ENCODE measurements around the gene SLC22A14. TPM values are rescaled to one million over a fixed set of nuclear protein-coding genes. Genes with fewer than 3 reads are reported as not detected.
"Not testable (repeated sequence)": the region's sequence is repeated elsewhere in the genome, so short reads cannot be mapped to it uniquely, and the experiment has no call there.

Gene SLC22A14
- total RNA-seq, 2 experiments from 2014 or later, result not detected

DNA sequence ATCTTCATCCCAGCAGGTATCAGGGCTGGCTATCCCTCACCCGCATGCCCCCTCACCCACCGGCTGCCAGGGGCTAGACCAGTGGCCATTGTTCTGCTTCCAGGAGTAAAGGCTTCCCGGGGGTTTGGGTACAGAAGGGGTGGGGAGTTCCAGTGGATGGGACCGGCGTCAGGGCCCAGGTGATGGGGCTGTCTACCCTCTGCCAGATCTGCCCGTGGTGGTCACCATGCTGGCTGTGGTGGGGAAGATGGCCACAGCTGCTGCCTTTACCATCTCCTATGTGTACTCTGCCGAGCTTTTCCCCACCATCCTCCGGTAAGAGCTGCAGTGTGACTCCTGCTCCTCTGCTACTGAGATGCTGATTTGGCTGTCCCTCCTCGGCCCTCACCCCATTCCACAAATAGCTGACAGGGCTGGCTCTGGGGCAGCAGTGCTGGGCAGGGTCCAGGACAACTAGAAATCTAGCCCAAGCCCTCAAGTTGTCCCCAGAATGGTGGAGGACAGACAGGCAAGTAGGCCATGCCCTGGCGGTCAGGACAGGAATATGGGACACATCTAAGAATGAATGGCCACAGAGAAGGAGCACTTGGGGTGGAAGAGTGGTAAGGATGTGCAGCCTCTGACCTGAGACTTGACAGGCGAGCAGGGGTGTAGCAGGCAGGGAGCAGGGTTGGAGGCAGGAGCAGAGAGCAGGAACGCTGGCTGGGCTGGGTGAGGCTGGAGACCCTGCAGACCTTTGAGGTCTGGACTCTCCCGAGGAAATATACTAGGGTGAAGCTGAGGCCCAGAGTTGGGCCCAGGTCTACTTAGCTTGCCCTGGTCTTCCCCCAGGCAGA is 5.8 kb upstream of the SLC22A14 start:
- CTCF ChIA-PET, result interaction anchor here (0.7 to 0.8 kb wide), 2 partner anchors 145 to 191 kb away, joined by 3 read pairs; no protein-coding TSS in a partner anchor
- POLR2A ChIA-PET, result no interaction called here
- Mint-ChIP-seq H3K36me3 (ENCODE audit: low read depth) (no peaks in the 10 kb centered on the region), H3K27ac (no peak overlapping the region), H3K27me3 (no peaks in the 10 kb centered on the region), H3K4me1 (no peaks in the 10 kb centered on the region), H3K4me3 (no peak overlapping the region), H3K9me3 (no peaks in the 10 kb centered on the region)
- no peak for DNase-seq

DNA sequence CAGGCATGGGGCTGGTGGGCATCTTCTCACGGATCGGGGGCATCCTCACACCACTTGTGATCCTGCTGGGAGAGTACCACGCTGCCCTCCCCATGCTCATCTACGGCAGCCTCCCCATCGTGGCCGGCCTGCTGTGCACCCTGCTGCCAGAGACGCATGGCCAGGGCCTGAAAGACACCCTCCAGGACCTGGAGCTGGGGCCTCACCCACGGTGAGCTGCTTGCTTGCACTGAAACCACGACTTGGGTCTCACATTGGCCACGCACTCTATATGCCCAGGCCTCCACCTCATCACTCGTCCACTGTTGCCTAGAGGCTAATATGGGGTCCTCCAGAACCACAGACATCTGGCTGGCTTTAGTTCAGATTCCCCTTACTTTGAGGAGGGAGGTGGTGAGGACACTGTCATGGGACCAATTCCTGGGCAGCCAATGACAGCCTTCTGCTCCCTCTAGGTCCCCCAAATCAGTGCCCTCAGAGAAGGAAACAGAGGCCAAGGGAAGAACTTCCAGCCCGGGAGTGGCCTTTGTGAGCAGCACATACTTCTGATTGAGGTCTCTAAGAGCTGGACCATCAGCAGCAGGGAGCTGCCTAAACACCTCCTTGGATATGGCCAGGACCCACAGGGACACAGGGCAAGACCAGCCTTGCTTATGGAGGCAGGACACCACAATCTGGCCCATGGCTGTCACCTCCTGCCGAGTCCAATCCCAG is 5.0 kb upstream of the SLC22A14 start:
- CTCF ChIA-PET, result interaction anchor here (0.7 to 0.8 kb wide), 2 partner anchors 146 to 192 kb away, joined by 3 read pairs; no protein-coding TSS in a partner anchor
- no peak overlapping the region for H3K27ac Mint-ChIP-seq
- POLR2A ChIA-PET, result no interaction called here
- H3K9me3 Mint-ChIP-seq, result no peaks in the 10 kb centered on the region
- H3K36me3 Mint-ChIP-seq (ENCODE audit: low read depth), result no peaks in the 10 kb centered on the region
- no peak overlapping the region for H3K4me3 Mint-ChIP-seq
- no peaks in the 10 kb centered on the region for H3K27me3 Mint-ChIP-seq
- no peak for DNase-seq
- no peaks in the 10 kb centered on the region for H3K4me1 Mint-ChIP-seq

GRCh38 chr3:38278841-38279240 is 3.3 kb upstream of the SLC22A14 start:
- Mint-ChIP-seq H3K27ac (no peak overlapping the region), H3K4me1 (no peaks in the 10 kb centered on the region), H3K4me3 (no peak overlapping the region), H3K36me3 (ENCODE audit: low read depth) (no peaks in the 10 kb centered on the region), H3K27me3 (no peaks in the 10 kb centered on the region), H3K9me3 (no peaks in the 10 kb centered on the region)
- CTCF ChIA-PET, result interaction anchor here (1.0 to 1.3 kb wide), 5 partner anchors 27 to 161 kb away, joined by 3 to 4 read pairs (median 3); no protein-coding TSS in a partner anchor
- DNase-seq, result no peak
- POLR2A ChIA-PET, result no interaction called here

DNA sequence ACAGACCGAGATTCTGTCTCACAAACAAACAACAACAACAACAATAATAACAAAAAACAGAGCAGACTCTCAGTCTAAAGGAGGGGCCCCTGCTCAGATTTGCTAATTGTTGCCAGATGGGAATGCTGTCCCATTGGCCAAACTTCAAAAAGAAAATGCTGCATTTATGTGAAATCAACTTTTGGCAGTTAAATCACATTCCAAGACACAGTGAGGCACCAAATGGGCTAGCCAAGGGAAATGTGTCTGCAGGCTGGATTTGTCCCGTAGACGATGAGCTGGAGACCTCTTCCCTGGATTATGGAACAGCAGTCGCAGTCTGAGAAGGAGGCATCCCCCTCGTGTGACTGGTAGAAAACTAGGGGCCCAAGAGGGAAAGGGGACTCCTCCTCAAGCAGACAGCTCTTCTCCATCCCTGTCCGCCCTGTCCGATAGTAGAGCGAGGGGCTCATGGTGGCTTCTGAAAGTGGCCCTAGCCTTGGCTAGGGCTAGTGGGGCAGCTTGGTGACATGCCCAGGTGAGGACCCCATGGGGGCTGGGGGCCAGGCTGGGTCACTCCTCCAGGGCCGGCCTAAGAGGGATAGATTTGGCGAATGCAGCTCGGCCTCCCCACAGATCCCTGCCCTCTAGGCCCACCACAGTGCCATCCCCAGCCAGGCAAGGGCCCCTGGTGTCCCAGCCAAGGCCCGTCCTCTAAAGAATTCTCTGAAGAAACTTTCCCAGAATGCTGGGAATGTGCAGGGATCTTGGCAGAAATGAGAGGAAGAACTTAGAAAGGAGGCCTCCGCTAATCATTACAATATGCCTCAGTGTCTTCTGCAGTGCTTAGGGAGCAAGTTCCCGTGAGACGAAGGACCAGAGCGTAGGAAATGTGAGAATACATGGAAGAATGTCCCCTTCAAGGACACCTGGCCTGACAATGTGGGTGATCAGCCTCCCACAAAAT is 2.0 kb downstream of the SLC22A14 start:
- POLR2A ChIA-PET, result no interaction called here
- no peaks in the 10 kb centered on the region for H3K36me3 Mint-ChIP-seq (ENCODE audit: low read depth)
- H3K9me3 Mint-ChIP-seq, result no peaks in the 10 kb centered on the region
- H3K27ac Mint-ChIP-seq, result no peak overlapping the region
- no peaks in the 10 kb centered on the region for H3K4me1 Mint-ChIP-seq
- DNase-seq, result no peak
- H3K27me3 Mint-ChIP-seq, result peaks cover under 1% of the 10 kb centered on the region
- CTCF ChIA-PET, result no interaction called here
- no peak overlapping the region for H3K4me3 Mint-ChIP-seq

GRCh38 chr3:38284756-38285150 is 2.7 kb downstream of the SLC22A14 start:
- H3K4me1 Mint-ChIP-seq, result no peaks in the 10 kb centered on the region
- H3K36me3 Mint-ChIP-seq (ENCODE audit: low read depth), result no peaks in the 10 kb centered on the region
- no peaks in the 10 kb centered on the region for H3K9me3 Mint-ChIP-seq
- H3K27ac Mint-ChIP-seq, result no peak overlapping the region
- no peak for DNase-seq
- ChIA-PET CTCF (no interaction called here), POLR2A (no interaction called here)
- no peak overlapping the region for H3K4me3 Mint-ChIP-seq
- H3K27me3 Mint-ChIP-seq, result peaks cover 2% of the 10 kb centered on the region

DNA sequence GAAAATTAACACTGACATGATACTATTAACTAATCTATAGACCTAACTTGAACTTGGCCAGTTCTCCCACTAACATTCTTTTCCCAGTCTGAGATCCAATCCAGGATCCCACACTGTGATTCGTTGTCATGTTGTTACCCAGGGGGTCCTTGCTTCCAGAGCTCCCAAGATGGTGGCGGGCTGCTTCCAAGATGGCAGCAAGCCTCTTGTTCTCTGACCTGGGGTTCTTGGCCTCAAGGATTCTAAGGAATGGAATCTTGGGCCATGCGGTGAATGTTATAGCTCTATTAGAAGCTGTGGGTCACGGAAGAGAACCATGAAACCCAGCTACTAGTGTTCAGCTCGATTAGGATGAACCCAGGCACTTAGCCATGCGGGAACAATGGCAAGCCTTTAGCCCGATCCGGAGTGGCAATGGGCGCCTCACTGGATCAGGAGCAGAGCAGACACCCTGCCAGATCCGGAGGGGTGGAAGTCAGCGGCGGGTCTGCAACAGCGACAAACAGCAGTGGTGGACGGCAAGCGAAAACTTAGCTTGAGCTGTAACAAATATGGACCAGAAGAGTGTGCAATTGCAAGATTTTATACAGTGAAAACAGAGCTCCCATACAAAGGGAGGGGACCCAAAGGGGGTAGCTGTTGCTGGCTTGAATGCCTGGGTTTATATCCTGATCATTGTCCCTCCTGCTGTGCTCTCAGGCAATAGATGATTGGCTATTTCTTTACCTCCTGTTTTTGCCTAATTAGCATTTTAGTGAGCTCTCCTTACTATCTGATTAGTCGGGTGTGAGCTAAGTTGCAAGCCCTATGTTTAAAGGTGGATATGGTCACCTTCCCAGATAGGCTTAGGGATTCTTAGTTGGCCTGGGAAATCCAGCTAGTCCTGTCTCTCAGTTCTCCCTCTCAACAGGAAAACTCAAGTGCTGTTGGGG is 7.5 kb downstream of the SLC22A14 start:
- H3K27me3 Mint-ChIP-seq; H3K4me1 Mint-ChIP-seq; H3K27ac Mint-ChIP-seq; POLR2A ChIA-PET; H3K4me3 Mint-ChIP-seq; H3K36me3 Mint-ChIP-seq (ENCODE audit: low read depth); H3K9me3 Mint-ChIP-seq; DNase-seq: not testable (repeated sequence)
- CTCF ChIA-PET, result interaction anchor here (0.9 kb wide), 1 partner anchor 19 kb away, joined by 3 read pairs; no protein-coding TSS in a partner anchor

DNA sequence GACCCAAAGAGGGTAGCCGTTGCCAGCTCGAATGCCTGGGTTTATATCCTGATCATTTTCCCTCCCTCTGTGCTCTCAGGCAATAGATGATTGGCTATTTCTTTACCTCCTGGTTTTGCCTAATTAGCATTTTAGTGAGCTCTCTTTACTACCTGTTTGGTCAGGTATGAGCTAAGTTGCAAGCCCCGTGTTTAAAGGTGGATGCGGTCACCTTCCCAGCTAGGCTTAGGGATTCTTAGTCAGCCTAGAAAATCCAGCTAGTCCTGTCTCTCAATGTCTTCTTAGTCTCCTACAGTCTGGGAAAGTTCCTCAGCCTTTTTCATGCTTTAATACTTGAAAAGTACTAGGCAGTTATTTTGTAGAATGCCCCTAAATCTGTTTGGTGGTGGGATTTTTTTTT is 15.0 kb downstream of the SLC22A14 start:
- DNase-seq; H3K4me1 Mint-ChIP-seq; H3K4me3 Mint-ChIP-seq; POLR2A ChIA-PET; H3K36me3 Mint-ChIP-seq (ENCODE audit: low read depth); H3K9me3 Mint-ChIP-seq; H3K27ac Mint-ChIP-seq: not testable (repeated sequence)
- CTCF ChIA-PET, result interaction anchor here (0.7 to 1.5 kb wide), 2 partner anchors 14 to 82 kb away, joined by 3 to 4 read pairs; no protein-coding TSS in a partner anchor
- H3K27me3 Mint-ChIP-seq, result peaks cover 11% of the 10 kb centered on the region

DNA sequence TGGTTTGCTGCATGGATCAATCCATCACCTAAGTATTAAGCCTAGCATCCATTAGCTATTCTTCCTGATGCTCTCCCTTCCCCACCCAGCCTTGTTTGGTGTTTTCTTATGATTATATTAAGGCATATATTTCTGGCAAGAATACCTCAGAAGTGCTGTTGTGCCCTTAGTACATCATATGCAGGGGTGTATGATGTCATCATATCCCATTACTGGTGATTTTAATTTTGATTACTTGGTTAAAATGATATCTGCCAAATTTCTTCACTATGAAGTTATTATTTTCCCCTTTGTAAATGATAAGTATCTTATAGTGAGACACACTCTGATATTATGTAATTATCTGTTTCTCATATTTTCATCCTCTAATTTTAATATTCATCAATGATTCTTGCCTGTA is 15.4 kb downstream of the SLC22A14 start:
- no peaks in the 10 kb centered on the region for H3K4me1 Mint-ChIP-seq
- ChIA-PET POLR2A (no interaction called here), CTCF (interaction anchor here (1.3 kb wide), 1 partner anchor 30 kb away, joined by 3 read pairs; no protein-coding TSS in a partner anchor)
- H3K27ac Mint-ChIP-seq, result no peak overlapping the region
- no peak for DNase-seq
- no peaks in the 10 kb centered on the region for H3K9me3 Mint-ChIP-seq
- H3K36me3 Mint-ChIP-seq (ENCODE audit: low read depth), result no peaks in the 10 kb centered on the region
- H3K4me3 Mint-ChIP-seq, result no peak overlapping the region
- H3K27me3 Mint-ChIP-seq, result peaks cover 11% of the 10 kb centered on the region

GRCh38 chr3:38297947-38298711 is 16.0 kb downstream of the SLC22A14 start:
- Mint-ChIP-seq H3K36me3 (ENCODE audit: low read depth) (no peaks in the 10 kb centered on the region), H3K27me3 (peaks cover 12% of the 10 kb centered on the region), H3K4me1 (no peaks in the 10 kb centered on the region), H3K9me3 (no peaks in the 10 kb centered on the region), H3K27ac (no peak overlapping the region), H3K4me3 (no peak overlapping the region)
- no peak for DNase-seq
- ChIA-PET POLR2A (no interaction called here), CTCF (interaction anchor here (1.0 to 1.3 kb wide), 2 partner anchors 29 to 49 kb away, joined by 3 to 4 read pairs; partner anchors contain the start of gene XYLB)

- peaks cover 9% of the 10 kb centered on the region for H3K27me3 Mint-ChIP-seq
- ChIA-PET POLR2A (no interaction called here), CTCF (no interaction called here)
- H3K4me3 Mint-ChIP-seq, result no peak overlapping the region
- no peaks in the 10 kb centered on the region for H3K9me3 Mint-ChIP-seq
- no peak overlapping the region for H3K27ac Mint-ChIP-seq
- H3K4me1 Mint-ChIP-seq, result no peaks in the 10 kb centered on the region
- no peak for DNase-seq
- no peaks in the 10 kb centered on the region for H3K36me3 Mint-ChIP-seq (ENCODE audit: low read depth)
Observed at GRCh38 chr3:38306941-38307340, 24.8 kb downstream of the SLC22A14 start.

- Mint-ChIP-seq H3K4me1 (no peaks in the 10 kb centered on the region), H3K9me3 (no peaks in the 10 kb centered on the region), H3K27ac (no peak overlapping the region), H3K27me3 (peaks cover 9% of the 10 kb centered on the region), H3K4me3 (no peak overlapping the region), H3K36me3 (ENCODE audit: low read depth) (no peaks in the 10 kb centered on the region)
- ChIA-PET CTCF (no interaction called here), POLR2A (no interaction called here)
- DNase-seq, result no peak
Observed at GRCh38 chr3:38307599-38307998, 25.5 kb downstream of the SLC22A14 start.
